ENCODE results near the gene LUC7L2.

- TF ChIP-seq CTCF (IDR thresholded peaks at IDR 0.05), result peak in 10 of 12 donors; percentile 15 to 66 (median 46)
- TF ChIP-seq POLR2A (IDR thresholded peaks at IDR 0.05), result no peak
Measured at GRCh38 chr7:139341058-139341775, 18.5 kb upstream of the LUC7L2 start, which contains the start of gene FMC1.

Measured in heart left ventricle (tissue), 13 donors.